Effector memory CD8-positive, alpha-beta T cell (primary cell): ENCODE measurements around the gene FAM114A1.
A peak's percentile ranks its signal among the peaks of the same experiment; 100 is the strongest.
"Not testable (repeated sequence)": the region's sequence is repeated elsewhere in the genome, so short reads cannot be mapped to it uniquely, and the experiment has no call there.

ENCODE experiments used
- ATAC-seq: fragments of 150-1000 bp; cut with Tn5 transposase; replicated peaks from 2 replicates; pipeline ENCODE4 v1.10.0; 2021; ENCODE audit warnings: mild to moderate bottlenecking, moderate library complexity
- DNase-seq, 3 experiments: peaks; one replicate each; pipeline ENCODE4 v3.0.0; 2021
- H3K27ac Mint-ChIP-seq, 2 donors: one replicate each; pipeline ENCODE4 v1.8.0; 2022; ENCODE audit warnings: mild to moderate bottlenecking in 2 of 2, mixed read lengths in 2 of 2, moderate library complexity in 2 of 2
- H3K27me3 Mint-ChIP-seq, 2 donors: one replicate each; pipeline ENCODE4 v1.8.0; 2022; ENCODE audit warnings: mixed read lengths in 2 of 2
- H3K36me3 Mint-ChIP-seq: one replicate; pipeline ENCODE4 v1.8.0; 2022; ENCODE audit warnings: mild to moderate bottlenecking, moderate library complexity, mixed read lengths; ENCODE audit not compliant: insufficient read depth
- H3K4me1 Mint-ChIP-seq, 2 donors: one replicate each; pipeline ENCODE4 v1.8.0; 2022; ENCODE audit warnings: low read depth in 2 of 2, mixed read lengths in 2 of 2
- H3K4me3 Mint-ChIP-seq, 2 donors: one replicate each; pipeline ENCODE4 v1.8.0; 2022; ENCODE audit warnings: mild to moderate bottlenecking in 2 of 2, mixed read lengths in 2 of 2, moderate library complexity in 2 of 2
- H3K9me3 Mint-ChIP-seq, 2 donors: one replicate each; pipeline ENCODE4 v1.8.0; 2022; ENCODE audit warnings: mixed read lengths in 2 of 2

Gene FAM114A1

GRCh38 chr4:38982361-38983095 is 114.9 kb downstream of the FAM114A1 start:
- DNase-seq (no peak), ATAC-seq (no peak)
- no peaks in the 10 kb centered on the region for H3K9me3 Mint-ChIP-seq
- H3K27me3 Mint-ChIP-seq: no peaks in the 10 kb centered on the region
- no peak overlapping the region for H3K4me3 Mint-ChIP-seq
- H3K27ac Mint-ChIP-seq: no peak overlapping the region
- H3K4me1 Mint-ChIP-seq: peaks cover 0 to 2% of the 10 kb centered on the region in 2 donors
- peaks cover 18% of the 10 kb centered on the region for H3K36me3 Mint-ChIP-seq

GRCh38 chr4:38983291-38983690 is 115.7 kb downstream of the FAM114A1 start:
- no peak for ATAC-seq
- H3K36me3 Mint-ChIP-seq: peaks cover 18% of the 10 kb centered on the region
- H3K4me1 Mint-ChIP-seq: peaks cover 2 to 4% of the 10 kb centered on the region in 2 donors
- no peak overlapping the region for H3K4me3 Mint-ChIP-seq
- H3K9me3 Mint-ChIP-seq: no peaks in the 10 kb centered on the region
- peak overlapping the region in 1 of 2 donors; percentile 36 for H3K27ac Mint-ChIP-seq
- DNase-seq: no peak
- no peaks in the 10 kb centered on the region for H3K27me3 Mint-ChIP-seq

GRCh38 chr4:38983787-38984598 is 116.4 kb downstream of the FAM114A1 start:
- H3K36me3 Mint-ChIP-seq: peaks cover 21% of the 10 kb centered on the region
- H3K27me3 Mint-ChIP-seq: no peaks in the 10 kb centered on the region
- H3K9me3 Mint-ChIP-seq: no peaks in the 10 kb centered on the region
- ATAC-seq (no peak), DNase-seq (no peak)
- peak overlapping the region; percentile 15 to 36 for H3K27ac Mint-ChIP-seq
- H3K4me3 Mint-ChIP-seq: no peak overlapping the region
- peaks cover 2 to 4% of the 10 kb centered on the region in 2 donors for H3K4me1 Mint-ChIP-seq

GRCh38 chr4:38985410-38986100 is 117.9 kb downstream of the FAM114A1 start:
- H3K9me3 Mint-ChIP-seq: no peaks in the 10 kb centered on the region
- peaks cover 24% of the 10 kb centered on the region for H3K36me3 Mint-ChIP-seq
- no peak overlapping the region for H3K27ac Mint-ChIP-seq
- peaks cover 0 to 4% of the 10 kb centered on the region in 2 donors for H3K4me1 Mint-ChIP-seq
- DNase-seq: no peak
- no peaks in the 10 kb centered on the region for H3K27me3 Mint-ChIP-seq
- H3K4me3 Mint-ChIP-seq: no peak overlapping the region
- ATAC-seq: no peak

GRCh38 chr4:38987491-38987890 is 119.9 kb downstream of the FAM114A1 start:
- Mint-ChIP-seq H3K4me1 (peaks cover 0 to 4% of the 10 kb centered on the region in 2 donors), H3K27me3 (no peaks in the 10 kb centered on the region), H3K4me3 (no peak overlapping the region), H3K36me3 (peaks cover 27% of the 10 kb centered on the region), H3K9me3 (no peaks in the 10 kb centered on the region), H3K27ac (no peak overlapping the region)
- DNase-seq (no peak), ATAC-seq (no peak)

GRCh38 chr4:38988353-38988752 is 120.7 kb downstream of the FAM114A1 start:
- H3K27me3 Mint-ChIP-seq, H3K4me3 Mint-ChIP-seq, ATAC-seq, H3K4me1 Mint-ChIP-seq, H3K9me3 Mint-ChIP-seq, DNase-seq: not testable (repeated sequence)
- H3K27ac Mint-ChIP-seq: peak overlapping the region in 1 of 2 donors; percentile 3
- peaks cover 30% of the 10 kb centered on the region for H3K36me3 Mint-ChIP-seq

GRCh38 chr4:38989487-38989886 is 121.9 kb downstream of the FAM114A1 start:
- DNase-seq (no peak), ATAC-seq (no peak)
- peaks cover 35% of the 10 kb centered on the region for H3K36me3 Mint-ChIP-seq
- no peaks in the 10 kb centered on the region for H3K9me3 Mint-ChIP-seq
- no peak overlapping the region for H3K27ac Mint-ChIP-seq
- H3K27me3 Mint-ChIP-seq: no peaks in the 10 kb centered on the region
- H3K4me3 Mint-ChIP-seq: no peak overlapping the region
- peaks cover 0 to 4% of the 10 kb centered on the region in 2 donors for H3K4me1 Mint-ChIP-seq

- H3K4me1 Mint-ChIP-seq: peaks cover 0 to 4% of the 10 kb centered on the region in 2 donors
- ATAC-seq (no peak), DNase-seq (no peak)
- H3K27ac Mint-ChIP-seq: no peak overlapping the region
- peaks cover 42% of the 10 kb centered on the region for H3K36me3 Mint-ChIP-seq
- H3K9me3 Mint-ChIP-seq: no peaks in the 10 kb centered on the region
- H3K4me3 Mint-ChIP-seq: no peak overlapping the region
- no peaks in the 10 kb centered on the region for H3K27me3 Mint-ChIP-seq
These were observed 122.6 kb downstream of the FAM114A1 start for GRCh38 chr4:38990241-38990640.

- Mint-ChIP-seq H3K9me3 (no peaks in the 10 kb centered on the region), H3K36me3 (peaks cover 36% of the 10 kb centered on the region), H3K27ac (peak overlapping the region in 1 of 2 donors; percentile 20), H3K4me1 (no peaks in the 10 kb centered on the region), H3K27me3 (no peaks in the 10 kb centered on the region), H3K4me3 (no peak overlapping the region)
- ATAC-seq (no peak), DNase-seq (no peak)
These were observed 126.1 kb downstream of the FAM114A1 start for GRCh38 chr4:38993683-38994082.

- Mint-ChIP-seq H3K36me3 (peaks cover 36% of the 10 kb centered on the region), H3K27ac (no peak overlapping the region), H3K4me3 (no peak overlapping the region)
These were observed 126.5 kb downstream of the FAM114A1 start for GRCh38 chr4:38994135-38994534.

More at GRCh38 chr4:38994135-38994534, 126.5 kb downstream of the FAM114A1 start:
- ATAC-seq (no peak), DNase-seq (no peak)
- no peaks in the 10 kb centered on the region for H3K4me1 Mint-ChIP-seq
- no peaks in the 10 kb centered on the region for H3K27me3 Mint-ChIP-seq
- no peaks in the 10 kb centered on the region for H3K9me3 Mint-ChIP-seq
